ENCODE measurements around the gene APOL2. TPM values are rescaled to one million over a fixed set of nuclear protein-coding genes. Genes with fewer than 3 reads are reported as not detected.
A peak's percentile ranks its signal among the peaks of the same experiment; 100 is the strongest.

Gene APOL2
- total RNA-seq, 1 donor, result 78.2 TPM

- no peak for DNase-seq (ENCODE audit: low read depth)
- TF ChIP-seq CTCF (IDR thresholded peaks at IDR 0.05; ENCODE audit: insufficient read depth, low read depth, low read length), result no peak
- no peak overlapping the region for H3K4me3 ChIP-seq (ENCODE audit: low read depth, low read length)
These were observed 40.8 kb downstream of the APOL2 start for GRCh38 chr22:36198536-36198935.

- no peak overlapping the region for H3K4me3 ChIP-seq (ENCODE audit: low read depth, low read length)
- TF ChIP-seq CTCF (IDR thresholded peaks at IDR 0.05; ENCODE audit: insufficient read depth, low read depth, low read length), result no peak
- peak; percentile 65 for DNase-seq (ENCODE audit: low read depth)
These were observed 41.7 kb downstream of the APOL2 start for GRCh38 chr22:36197514-36198146.

- H3K4me3 ChIP-seq (ENCODE audit: low read depth, low read length), result no peak overlapping the region
- peak; percentile 94 for DNase-seq (ENCODE audit: low read depth)
- TF ChIP-seq CTCF (IDR thresholded peaks at IDR 0.05; ENCODE audit: insufficient read depth, low read depth, low read length), result no peak
These were observed 42.3 kb downstream of the APOL2 start for GRCh38 chr22:36197065-36197440.

GRCh38 chr22:36196254-36197064, 42.9 kb downstream of the APOL2 start:
- no peak for TF ChIP-seq CTCF (IDR thresholded peaks at IDR 0.05; ENCODE audit: insufficient read depth, low read depth, low read length)
- no peak overlapping the region for H3K4me3 ChIP-seq (ENCODE audit: low read depth, low read length)
- DNase-seq (ENCODE audit: low read depth), result no peak

GRCh38 chr22:36194971-36195370, 44.4 kb downstream of the APOL2 start:
- no peak overlapping the region for H3K4me3 ChIP-seq (ENCODE audit: low read depth, low read length)
- TF ChIP-seq CTCF (IDR thresholded peaks at IDR 0.05; ENCODE audit: insufficient read depth, low read depth, low read length), result peak; percentile 86
- peak; percentile 82 for DNase-seq (ENCODE audit: low read depth)

- no peak for TF ChIP-seq CTCF (IDR thresholded peaks at IDR 0.05; ENCODE audit: insufficient read depth, low read depth, low read length)
- no peak overlapping the region for H3K4me3 ChIP-seq (ENCODE audit: low read depth, low read length)
- no peak for DNase-seq (ENCODE audit: low read depth)
These were observed 44.9 kb downstream of the APOL2 start for GRCh38 chr22:36194385-36194784.
